Hair follicle dermal papilla cell (primary cell): ENCODE measurements around the gene GNL3. TPM values are rescaled to one million over a fixed set of nuclear protein-coding genes. Genes with fewer than 3 reads are reported as not detected.

ENCODE experiments used
- small RNA-seq: library from RNA; depleted of rRNA; stranded (forward); fragments of <200 nt; gene quantifications from one replicate; pipeline ENCODE3, GENCODE V24; 2012
- total RNA-seq: library from RNA; depleted of rRNA; stranded (reverse); fragments of >200 nt; gene quantifications from 2 replicates; pipeline ENCODE4 v1.2.3, GENCODE V29; 2012

GNL3 gene
- total RNA-seq, result 113 and 126 TPM in 2 replicates

GRCh38 chr3:52685709-52686691, at the start of gene GNL3, which contains the start of gene PBRM1:
Gene GNL3, plus strand, starts transcription at chr3:52686032. Its CDS starts 61 bp downstream, at chr3:52686093.
Gene PBRM1, minus strand, starts transcription at chr3:52685913.

GRCh38 chr3:52705688-52706686, 20.2 kb downstream of the GNL3 start, which contains the start of the genes GLT8D1 and SPCS1:
Gene GLT8D1, minus strand, starts transcription at chr3:52705791. Its CDS starts 5,331 bp downstream, at chr3:52700460.
Gene SPCS1, plus strand, starts transcription at chr3:52706106. Its CDS starts 141 bp downstream, at chr3:52706247.

Small RNA genes within 50 kb of the gene (small RNA-seq; reads per million reads assigned to genes)
- gene AC006254.2 (not detected), gene RF00569 (15,641 reads per million, percentile 100 among the genes with 10 or more reads in this experiment), gene RF01183 (not detected), gene SNORD19 (not detected), gene SNORD19B (not detected), gene SNORD69 (512 reads per million, percentile 99 among the genes with 10 or more reads in this experiment)

Other genes starting within 250 kb of the GNL3 start
- gene SEMA3G, start 240.9 kb upstream of the GNL3 start, total RNA-seq, result 0.85 and 0.97 TPM in 2 replicates
- 3.1 and 5.5 TPM in 2 replicates for gene TNNC1, start 232.0 kb upstream of the GNL3 start, total RNA-seq
- gene NISCH, start 230.4 kb upstream of the GNL3 start, total RNA-seq, result 94.7 and 106 TPM in 2 replicates
- 0.73 and 1.1 TPM in 2 replicates for gene STAB1, start 190.7 kb upstream of the GNL3 start, total RNA-seq
- gene NT5DC2, start 152.2 kb upstream of the GNL3 start, total RNA-seq, result 59.1 and 84.9 TPM in 2 replicates
- 1.9 and 2.9 TPM in 2 replicates for gene UQCC5, start 149.4 kb upstream of the GNL3 start, total RNA-seq
- gene PBRM1, start 119 bp upstream of the GNL3 start, total RNA-seq, result 75.4 and 82.8 TPM in 2 replicates
- gene GLT8D1, start 19.8 kb downstream of the GNL3 start, total RNA-seq, result 94.7 and 97.8 TPM in 2 replicates
- gene SPCS1, start 20.1 kb downstream of the GNL3 start, total RNA-seq, result 32.5 and 50.0 TPM in 2 replicates
- 20.9 and 28.4 TPM in 2 replicates for gene NEK4, start 84.9 kb downstream of the GNL3 start, total RNA-seq
- not detected in 2 replicates for gene ITIH1, start 91.6 kb downstream of the GNL3 start, total RNA-seq
- 1.1 TPM in 1 of 2 replicates, not detected in the other for gene ITIH3, start 108.8 kb downstream of the GNL3 start, total RNA-seq
- 2.2 and 2.4 TPM in 2 replicates for gene ITIH4, start 144.6 kb downstream of the GNL3 start, total RNA-seq
- not detected in 2 replicates for gene MUSTN1, start 149.0 kb downstream of the GNL3 start, total RNA-seq
- gene STIMATE, start 211.5 kb downstream of the GNL3 start, total RNA-seq, result 16.9 and 19.7 TPM in 2 replicates